Hepatocyte (in vitro differentiated cells): ENCODE data around the gene CYGB. TPM values are rescaled to one million over a fixed set of nuclear protein-coding genes. Genes with fewer than 3 reads are reported as not detected.

Experiments used
- DNase-seq: peaks from one replicate; pipeline ENCODE4 v3.0.0-alpha.2; 2016; ENCODE audit warnings: low spot score
- H2AFZ ChIP-seq: fragments of 200-600 bp; sonication (generic); 2 replicates; pipeline ENCODE4 v1.6.0; 2016; ENCODE audit warnings: antibody characterized with exemption, mild to moderate bottlenecking
- H3K27ac ChIP-seq: fragments of 200-600 bp; sonication (generic); 2 replicates; pipeline ENCODE4 v1.5.1; 2016; ENCODE audit warnings: mild to moderate bottlenecking
- H3K27me3 ChIP-seq: fragments of 200-600 bp; sonication (generic); 2 replicates; pipeline ENCODE4 v1.6.1; 2016
- H3K36me3 ChIP-seq: fragments of 200-600 bp; sonication (generic); replicated peaks from 2 replicates; pipeline ENCODE4 v1.5.1; 2016; ENCODE audit warnings: low read depth; ENCODE audit not compliant: insufficient read depth
- H3K4me1 ChIP-seq: fragments of 200-600 bp; sonication (generic); 2 replicates; pipeline ENCODE4 v1.5.1; 2016; ENCODE audit warnings: mild to moderate bottlenecking, moderate library complexity; ENCODE audit not compliant: insufficient read depth
- H3K4me2 ChIP-seq: fragments of 200-600 bp; sonication (generic); 2 replicates; pipeline ENCODE4 v1.6.0; 2016
- H3K4me3 ChIP-seq: fragments of 200-600 bp; sonication (generic); 2 replicates; pipeline ENCODE4 v1.5.1; 2016; ENCODE audit warnings: mild to moderate bottlenecking
- H3K79me2 ChIP-seq: fragments of 200-600 bp; sonication (generic); 2 replicates; pipeline ENCODE4 v1.6.0; 2017; ENCODE audit warnings: mild to moderate bottlenecking
- H3K9me2 ChIP-seq: fragments of 200-600 bp; sonication (generic); replicated peaks from 2 replicates; pipeline ENCODE4 v1.6.0; 2017; ENCODE audit warnings: mild to moderate bottlenecking; ENCODE audit not compliant: insufficient read depth
- H3K9me3 ChIP-seq: fragments of 200-600 bp; sonication (generic); 2 replicates; pipeline ENCODE4 v1.5.1; 2016; ENCODE audit warnings: low read depth, mild to moderate bottlenecking
- H4K20me1 ChIP-seq: fragments of 200-600 bp; sonication (generic); 2 replicates; pipeline ENCODE4 v1.6.0; 2016; ENCODE audit warnings: mild to moderate bottlenecking; ENCODE audit not compliant: insufficient read depth, poor library complexity, severe bottlenecking
- EZH2 ChIP-seq: fragments of 200-600 bp; sonication (generic); IDR thresholded peaks from 2 replicates; pipeline ENCODE4 v1.6.1; 2016; ENCODE audit warnings: antibody characterized with exemption, mild to moderate bottlenecking, borderline replicate concordance
- EZH2phosphoT487 ChIP-seq: fragments of 200-600 bp; sonication (generic); IDR thresholded peaks from one replicate; pipeline ENCODE4 v1.6.1; 2018; ENCODE audit warnings: antibody characterized with exemption, mild to moderate bottlenecking, low read depth, moderate library complexity; ENCODE audit not compliant: unreplicated experiment, severe bottlenecking
- WGBS: methylation state at CpG from one replicate; pipeline ENCODE4 v1.1.6; 2016; ENCODE audit warnings: low lambda C conversion rate; ENCODE audit errors: missing lambda C conversion rate; 5-methylcytosine and 5-hydroxymethylcytosine counted together
- polyA plus RNA-seq: library from polyadenylated mRNA; unstranded; fragments of >200 nt; fragmentation: Nextera tagmentation; extraction: Ambion mirVana; gene quantifications from 2 replicates; pipeline ENCODE4 v1.2.1, GENCODE V29; 2016
- total RNA-seq: library from RNA; depleted of rRNA; stranded (reverse); fragments of >200 nt; gene quantifications from 2 replicates; pipeline ENCODE4 v1.2.3, GENCODE V29; 2014
- TF ChIP-seq, protein P1 (sequence below): fragments of 200-600 bp; sonication (generic); IDR thresholded peaks from 2 replicates; pipeline ENCODE4 v1.5.1; 2016; ENCODE audit warnings: antibody characterized with exemption, mild to moderate bottlenecking; ENCODE audit not compliant: poor library complexity

The CYGB gene
- total and polyA plus RNA-seq, 2 experiments from 2014 or later, result 7.8 to 13.8 TPM

DNA sequence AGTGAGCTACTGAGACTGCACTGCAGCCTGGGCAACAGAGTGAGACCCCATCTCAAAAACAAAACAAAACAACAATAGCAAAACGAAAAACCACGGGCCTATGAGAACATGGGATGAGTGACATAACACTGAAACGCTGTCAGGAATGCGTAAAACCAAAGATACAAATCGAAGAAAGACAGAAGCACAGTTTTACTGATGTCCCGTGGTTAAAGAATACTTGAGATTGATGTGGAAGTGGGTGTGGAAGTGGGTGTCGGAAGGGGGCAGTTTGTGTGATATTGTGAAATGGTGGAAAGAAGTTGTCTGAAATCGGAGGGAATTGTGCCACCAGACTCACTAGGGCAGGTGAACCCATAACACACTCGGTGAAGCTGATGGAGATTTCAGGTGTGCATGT, 38.7 kb upstream of the CYGB start:
- H3K4me3 ChIP-seq, result no peak overlapping the region
- H3K27me3 ChIP-seq, result no peaks in the 10 kb centered on the region
- no peaks in the 10 kb centered on the region for H3K4me1 ChIP-seq
- H3K36me3 ChIP-seq, result no peaks in the 10 kb centered on the region
- DNase-seq, result no peak
- no peaks in the 10 kb centered on the region for H4K20me1 ChIP-seq
- H3K9me2 ChIP-seq, result no peaks in the 10 kb centered on the region
- H3K4me2 ChIP-seq, result no peak overlapping the region
- H3K9me3 ChIP-seq, result no peaks in the 10 kb centered on the region
- 94% methylated on average over 9 of the region's 9 CpGs for WGBS
- TF ChIP-seq, protein P1, sequence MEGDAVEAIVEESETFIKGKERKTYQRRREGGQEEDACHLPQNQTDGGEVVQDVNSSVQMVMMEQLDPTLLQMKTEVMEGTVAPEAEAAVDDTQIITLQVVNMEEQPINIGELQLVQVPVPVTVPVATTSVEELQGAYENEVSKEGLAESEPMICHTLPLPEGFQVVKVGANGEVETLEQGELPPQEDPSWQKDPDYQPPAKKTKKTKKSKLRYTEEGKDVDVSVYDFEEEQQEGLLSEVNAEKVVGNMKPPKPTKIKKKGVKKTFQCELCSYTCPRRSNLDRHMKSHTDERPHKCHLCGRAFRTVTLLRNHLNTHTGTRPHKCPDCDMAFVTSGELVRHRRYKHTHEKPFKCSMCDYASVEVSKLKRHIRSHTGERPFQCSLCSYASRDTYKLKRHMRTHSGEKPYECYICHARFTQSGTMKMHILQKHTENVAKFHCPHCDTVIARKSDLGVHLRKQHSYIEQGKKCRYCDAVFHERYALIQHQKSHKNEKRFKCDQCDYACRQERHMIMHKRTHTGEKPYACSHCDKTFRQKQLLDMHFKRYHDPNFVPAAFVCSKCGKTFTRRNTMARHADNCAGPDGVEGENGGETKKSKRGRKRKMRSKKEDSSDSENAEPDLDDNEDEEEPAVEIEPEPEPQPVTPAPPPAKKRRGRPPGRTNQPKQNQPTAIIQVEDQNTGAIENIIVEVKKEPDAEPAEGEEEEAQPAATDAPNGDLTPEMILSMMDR, result no peak
- TF ChIP-seq EZH2 (no peak), EZH2phosphoT487 (no peak)
- H3K27ac ChIP-seq, result no peak overlapping the region
- no peaks in the 10 kb centered on the region for H3K79me2 ChIP-seq
- H2AFZ ChIP-seq, result no peak overlapping the region

DNA sequence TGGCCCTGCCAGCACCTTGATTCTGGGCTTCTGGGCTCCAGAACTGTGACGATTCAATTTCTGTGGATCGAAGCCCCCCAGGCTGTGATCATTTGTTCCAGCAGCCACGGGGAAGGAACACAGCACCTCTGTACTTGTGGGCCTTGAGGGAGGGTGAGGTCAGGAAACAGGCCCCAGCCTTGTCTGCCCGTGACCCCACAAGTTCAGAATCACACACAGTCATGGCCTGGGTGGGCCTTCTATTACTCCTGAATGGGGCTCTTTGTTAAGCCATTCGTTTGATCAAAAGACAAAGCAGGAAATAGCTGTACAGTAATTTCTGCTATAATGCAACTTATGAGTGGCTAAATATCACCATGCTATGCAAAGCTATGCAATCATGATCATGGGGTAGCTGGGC, 38.1 kb upstream of the CYGB start:
- Histone ChIP-seq H3K27me3 (no peaks in the 10 kb centered on the region), H4K20me1 (no peaks in the 10 kb centered on the region), H3K4me1 (no peaks in the 10 kb centered on the region), H3K9me3 (no peaks in the 10 kb centered on the region), H3K36me3 (no peaks in the 10 kb centered on the region), H3K4me2 (no peak overlapping the region), H2AFZ (no peak overlapping the region), H3K27ac (no peak overlapping the region), H3K9me2 (no peaks in the 10 kb centered on the region), H3K79me2 (no peaks in the 10 kb centered on the region), H3K4me3 (no peak overlapping the region)
- TF ChIP-seq EZH2 (no peak), EZH2phosphoT487 (no peak)
- TF ChIP-seq, protein P1, result no peak
- WGBS, result 83% methylated on average over 5 of the region's 5 CpGs
- DNase-seq, result no peak

DNA sequence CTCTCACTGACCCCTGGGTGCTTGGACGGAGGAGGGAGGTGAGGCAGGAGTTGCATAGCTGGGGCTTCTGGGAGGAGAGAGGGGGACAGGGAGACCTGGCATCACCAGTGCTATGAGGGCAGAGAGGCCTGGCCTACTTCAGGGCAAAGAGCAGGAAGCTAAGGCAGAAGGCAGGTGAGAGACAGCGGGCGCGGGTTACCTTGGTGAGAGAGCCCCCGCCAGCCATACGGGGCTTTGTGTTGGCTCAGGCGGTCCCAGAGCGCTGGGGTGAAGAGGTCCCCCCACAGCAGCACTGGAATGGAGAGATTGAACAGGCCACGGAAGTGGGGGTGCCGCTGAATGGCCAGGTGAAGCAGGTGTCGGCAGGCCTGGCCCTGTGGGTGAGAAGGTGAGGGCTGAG, 36.7 kb upstream of the CYGB start:
- H3K79me2 ChIP-seq, result no peaks in the 10 kb centered on the region

More for the DNA sequence above, 36.7 kb upstream of the CYGB start:
- no peaks in the 10 kb centered on the region for H3K36me3 ChIP-seq
- TF ChIP-seq EZH2, result no peak
- TF ChIP-seq, protein P1, result no peak
- H3K4me2 ChIP-seq, result no peak overlapping the region
- no peaks in the 10 kb centered on the region for H4K20me1 ChIP-seq
- H3K4me3 ChIP-seq, result no peak overlapping the region
- H3K9me3 ChIP-seq, result no peaks in the 10 kb centered on the region
- WGBS, result 91% methylated on average over 11 of the region's 11 CpGs
- no peaks in the 10 kb centered on the region for H3K27me3 ChIP-seq
- H3K4me1 ChIP-seq, result no peaks in the 10 kb centered on the region
- no peak overlapping the region for H2AFZ ChIP-seq
- DNase-seq, result no peak
- no peak overlapping the region for H3K27ac ChIP-seq
- H3K9me2 ChIP-seq, result no peaks in the 10 kb centered on the region
